ENCODE measurements around the gene A1BG.

The A1BG gene

GRCh38 chr19:58355215-58355796, 2.0 kb upstream of the A1BG start (continued):
- TF ChIP-seq ZNF518A (tag by site-specific recombination; conservative IDR thresholded peaks at IDR 0.05; ENCODE audit: low read depth) (no peak), ZNF561 (tag by site-specific recombination; IDR thresholded peaks at IDR 0.05; ENCODE audit: borderline replicate concordance) (no peak), HOXC10 (CRISPR knock-in tag; IDR thresholded peaks at IDR 0.05) (no peak), GLIS1 (tag by site-specific recombination; IDR thresholded peaks at IDR 0.05) (no peak), ZNF423 (tag by site-specific recombination; IDR thresholded peaks at IDR 0.05) (no peak), ZBTB17 (tag by site-specific recombination; IDR thresholded peaks at IDR 0.05) (no peak), ZNF311 (tag by site-specific recombination; IDR thresholded peaks at IDR 0.05; ENCODE audit: borderline replicate concordance) (no peak), EGR2 (tag by site-specific recombination; IDR thresholded peaks at IDR 0.05; ENCODE audit: low read depth) (no peak), ZNF133 (tag by site-specific recombination; IDR thresholded peaks at IDR 0.05) (no peak), ZNF132 (tag by site-specific recombination; IDR thresholded peaks at IDR 0.05; ENCODE audit: borderline replicate concordance) (no peak), ZNF214 (tag by site-specific recombination; IDR thresholded peaks at IDR 0.05; ENCODE audit: borderline replicate concordance) (no peak)

- Histone ChIP-seq H3K27ac (ENCODE audit: extremely low read depth, low read depth, low read length) (no peak overlapping the region), H3K9me3 (ENCODE audit: control insufficient read depth, insufficient read depth, low read depth, low read length) (no peaks in the 10 kb centered on the region), H3K36me3 (ENCODE audit: control insufficient read depth in 2 of 2, insufficient read depth in 1 of 2, low read length in 2 of 2) (no peaks in the 10 kb centered on the region; a peak in 1 of 3 replicates), H3K4me1 (ENCODE audit: control insufficient read depth, insufficient read depth, low read length) (no peaks in the 10 kb centered on the region), H3K4me3 (ENCODE audit: low read depth, low read length) (no peak overlapping the region)
- 0 out of 2 replicates have a peak, but pooled peaks have one; percentile 9 for TF ChIP-seq PBX3 (CRISPR knock-in tag; IDR thresholded peaks at IDR 0.05)
- no peak for TF ChIP-seq KLF9 (tag by site-specific recombination; IDR thresholded peaks at IDR 0.05; ENCODE audit: low read depth)
- ChIA-PET POLR2A (interaction anchor here (1.1 kb wide), 1 partner anchor 28 kb away, joined by 3 read pairs; the partner anchor contains the start of gene ZSCAN22), CTCF (interaction anchor here (0.6 to 0.8 kb wide), 2 partner anchors 9 to 165 kb away, joined by 3 to 4 read pairs; partner anchors contain the start of gene ZBTB45)
Observed at GRCh38 chr19:58354478-58355030, 1.3 kb upstream of the A1BG start.

- ChIA-PET POLR2A (interaction anchor here (2.9 kb wide), 1 partner anchor 9 kb away, joined by 14 read pairs; the partner anchor contains the start of gene ZNF497), CTCF (interaction anchor here (0.6 kb wide), 1 partner anchor 166 kb away, joined by 4 read pairs; the partner anchor contains the start of gene ZBTB45)
- Histone ChIP-seq H3K4me3 (ENCODE audit: low read depth, low read length) (no peak overlapping the region), H3K36me3 (ENCODE audit: control insufficient read depth in 2 of 2, insufficient read depth in 1 of 2, low read length in 2 of 2) (no peaks in the 10 kb centered on the region; a peak in 1 of 3 replicates), H3K9me3 (ENCODE audit: control insufficient read depth, insufficient read depth, low read depth, low read length) (no peaks in the 10 kb centered on the region), H3K27ac (ENCODE audit: extremely low read depth, low read depth, low read length) (no peak overlapping the region), H3K4me1 (ENCODE audit: control insufficient read depth, insufficient read depth, low read length) (no peaks in the 10 kb centered on the region)
- TF ChIP-seq RBAK (tag by site-specific recombination; IDR thresholded peaks at IDR 0.05) (no peak), ZNF664 (tag by site-specific recombination; IDR thresholded peaks at IDR 0.05) (peak; percentile 90), ZNF169 (tag by site-specific recombination; IDR thresholded peaks at IDR 0.05) (no peak), PBX3 (CRISPR knock-in tag; IDR thresholded peaks at IDR 0.05) (0 out of 2 replicates have a peak, but pooled peaks have one; percentile 10), ZNF292 (tag by site-specific recombination; IDR thresholded peaks at IDR 0.05; ENCODE audit: borderline replicate concordance, low read depth) (no peak), CTCF (tag by site-specific recombination; IDR thresholded peaks at IDR 0.05) (no peak)
Observed at GRCh38 chr19:58353717-58354477, 605 bp upstream of the A1BG start.

Data from HEK293 (cell line).